Trophoblast cell (in vitro differentiated cells and primary cell): ENCODE results near the gene TNRC6B.

ENCODE experiments used
- DNase-seq, 2 donors: peaks; one replicate each; pipeline ENCODE4 v3.0.0-alpha.2; 2016
- H2AFZ ChIP-seq: 2 replicates; pipeline ENCODE4 v1.6.1; 2013; ENCODE audit warnings: low read length, moderate library complexity, mild to moderate bottlenecking; ENCODE audit not compliant: insufficient read depth, poor library complexity
- H2AK5ac ChIP-seq: 2 replicates; pipeline ENCODE4 v1.6.1; 2013; ENCODE audit warnings: mild to moderate bottlenecking, low read length
- H2BK120ac ChIP-seq: 2 replicates; pipeline ENCODE4 v1.6.1; 2013; ENCODE audit warnings: low read length, mild to moderate bottlenecking, moderate library complexity; ENCODE audit not compliant: insufficient read depth, poor library complexity
- H2BK12ac ChIP-seq: 2 replicates; pipeline ENCODE4 v1.6.1; 2013; ENCODE audit warnings: mild to moderate bottlenecking, low read length, moderate library complexity
- H2BK5ac ChIP-seq: 2 replicates; pipeline ENCODE4 v1.6.1; 2013; ENCODE audit warnings: low read length, low read depth, moderate library complexity, mild to moderate bottlenecking; ENCODE audit not compliant: poor library complexity
- H3K14ac ChIP-seq: 2 replicates; pipeline ENCODE4 v1.6.1; 2013; ENCODE audit warnings: mild to moderate bottlenecking, low read length
- H3K18ac ChIP-seq: 2 replicates; pipeline ENCODE4 v1.6.1; 2013; ENCODE audit warnings: mild to moderate bottlenecking, low read length
- H3K23ac ChIP-seq: 2 replicates; pipeline ENCODE4 v1.6.1; 2013; ENCODE audit warnings: low read length
- H3K27ac ChIP-seq: 2 replicates; pipeline ENCODE4 v1.5.1; 2013; ENCODE audit warnings: low read depth, mild to moderate bottlenecking, inconsistent platforms, low read length, moderate library complexity
- H3K27me3 ChIP-seq: 2 replicates; pipeline ENCODE4 v1.6.1; 2013; ENCODE audit warnings: inconsistent platforms, mild to moderate bottlenecking, low read length, moderate library complexity; ENCODE audit not compliant: insufficient read depth
- H3K36me3 ChIP-seq, 2 experiments: 1 replicate in 1 of 2; 2 replicates in 1 of 2; pipeline ENCODE4 v1.6.1; 2013; ENCODE audit warnings: low read length in 2 of 2, mild to moderate bottlenecking in 2 of 2, moderate library complexity in 1 of 2; ENCODE audit not compliant: insufficient read depth in 2 of 2, control insufficient read depth in 1 of 2
- H3K4ac ChIP-seq: 2 replicates; pipeline ENCODE4 v1.6.1; 2013; ENCODE audit warnings: low read depth, mild to moderate bottlenecking, low read length, moderate library complexity
- H3K4me1 ChIP-seq, 2 experiments: 1 replicate in 1 of 2; 2 replicates in 1 of 2; pipeline ENCODE4 v1.6.1; 2013; ENCODE audit warnings: low read length in 2 of 2, mild to moderate bottlenecking in 2 of 2, moderate library complexity in 1 of 2; ENCODE audit not compliant: insufficient read depth in 2 of 2, control insufficient read depth in 1 of 2
- H3K4me2 ChIP-seq: 2 replicates; pipeline ENCODE4 v1.6.1; 2013; ENCODE audit warnings: inconsistent platforms, mild to moderate bottlenecking, low read length, moderate library complexity
- H3K4me3 ChIP-seq: 2 replicates; pipeline ENCODE4 v1.5.1; 2013; ENCODE audit warnings: mild to moderate bottlenecking, low read depth, low read length, inconsistent platforms
- H3K79me1 ChIP-seq: one replicate; pipeline ENCODE4 v1.6.1; 2013; ENCODE audit warnings: low read length
- H3K79me2 ChIP-seq: 2 replicates; pipeline ENCODE4 v1.6.1; 2013; ENCODE audit warnings: low read length, mild to moderate bottlenecking; ENCODE audit not compliant: control insufficient read depth, insufficient read depth, poor library complexity
- H3K9ac ChIP-seq: 2 replicates; pipeline ENCODE4 v1.6.1; 2013; ENCODE audit warnings: mild to moderate bottlenecking, low read length
- H3K9me3 ChIP-seq: 2 replicates; pipeline ENCODE4 v1.6.1; 2013; ENCODE audit warnings: low read depth, mild to moderate bottlenecking, control low read depth, inconsistent platforms, low read length; ENCODE audit not compliant: insufficient read depth
- H4K12ac ChIP-seq: 2 replicates; pipeline ENCODE4 v1.6.1; 2013; ENCODE audit warnings: low read depth, mild to moderate bottlenecking, low read length, moderate library complexity
- H4K8ac ChIP-seq: 2 replicates; pipeline ENCODE4 v1.6.1; 2013; ENCODE audit warnings: low read depth, mild to moderate bottlenecking, low read length, moderate library complexity
- H4K91ac ChIP-seq: one replicate; pipeline ENCODE4 v1.6.1; 2013; ENCODE audit warnings: low read depth, mild to moderate bottlenecking, low read length, moderate library complexity
- WGBS: extraction: QIAGEN DNeasy Blood & Tissue Kit; methylation state at CpG from one replicate; pipeline ENCODE4 v1.1.7; 2013; ENCODE audit warnings: missing lambda C conversion rate; ENCODE audit not compliant: insufficient read length, insufficient coverage; ENCODE audit errors: extremely low coverage; 5-methylcytosine and 5-hydroxymethylcytosine counted together

The TNRC6B gene

DNA sequence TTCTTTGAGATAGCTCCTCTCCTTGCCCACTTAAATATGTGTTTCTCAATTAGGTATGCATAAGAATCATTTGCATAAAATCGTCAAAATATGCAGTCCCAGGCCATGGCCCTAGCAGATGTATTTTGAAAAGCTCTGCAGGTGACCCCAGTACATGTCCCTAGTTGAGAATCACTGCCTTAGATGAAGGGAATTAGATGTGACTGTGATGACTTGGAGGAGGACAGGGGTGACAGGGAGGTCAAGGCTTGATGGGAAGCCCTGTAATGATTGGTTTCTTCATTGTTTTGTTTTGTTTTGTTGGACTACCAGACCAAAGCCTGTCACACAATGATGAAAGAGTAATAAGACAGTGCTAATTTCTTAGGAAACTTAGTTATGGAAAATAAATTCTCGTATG is 74.4 kb downstream of the TNRC6B start:
- H4K8ac ChIP-seq: no peak overlapping the region
- H3K9ac ChIP-seq: no peak overlapping the region
- no peak overlapping the region for H3K4ac ChIP-seq
- no peak overlapping the region for H3K4me3 ChIP-seq
- peaks cover 2% of the 10 kb centered on the region for H3K9me3 ChIP-seq
- H3K79me1 ChIP-seq: no peaks in the 10 kb centered on the region
- no peak overlapping the region for H2BK5ac ChIP-seq
- no peak overlapping the region for H3K18ac ChIP-seq
- H4K12ac ChIP-seq: no peak overlapping the region
- H3K23ac ChIP-seq: no peak overlapping the region
- no peak for DNase-seq
- peaks cover 0 to 2% of the 10 kb centered on the region in 2 experiments for H3K36me3 ChIP-seq
- no peaks in the 10 kb centered on the region for H3K27me3 ChIP-seq
- H2AK5ac ChIP-seq: no peak overlapping the region
- H3K4me1 ChIP-seq: no peaks in the 10 kb centered on the region
- H3K14ac ChIP-seq: no peak overlapping the region
- H4K91ac ChIP-seq: no peak overlapping the region
- no peak overlapping the region for H2BK12ac ChIP-seq
- H3K27ac ChIP-seq: no peak overlapping the region
- no peaks in the 10 kb centered on the region for H3K79me2 ChIP-seq
- no peak overlapping the region for H3K4me2 ChIP-seq
- WGBS: no CpG with 5 or more reads among the region's 2 CpGs
- no peak overlapping the region for H2BK120ac ChIP-seq
- no peak overlapping the region for H2AFZ ChIP-seq

DNA sequence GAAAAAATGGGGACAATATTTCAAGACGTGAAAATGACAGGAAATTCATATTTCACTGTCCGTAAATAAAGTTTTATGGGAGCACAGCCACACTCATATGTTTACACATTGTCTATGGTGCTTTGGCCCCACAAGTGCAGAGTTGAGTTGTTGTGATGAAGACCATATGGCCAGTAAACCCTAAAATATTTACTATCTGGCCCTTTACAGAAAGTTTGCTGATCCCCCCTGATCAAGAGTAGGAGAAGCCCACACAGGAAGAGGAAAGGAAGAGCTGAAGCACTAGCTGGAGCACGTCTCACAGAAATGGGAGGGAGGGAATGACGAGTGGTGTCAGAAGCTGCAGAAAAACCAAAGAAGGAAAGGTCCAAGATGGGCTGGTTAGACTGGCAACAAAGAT is 78.8 kb downstream of the TNRC6B start:
- no peak overlapping the region for H3K23ac ChIP-seq
- no peak overlapping the region for H3K9ac ChIP-seq
- no peaks in the 10 kb centered on the region for H3K27me3 ChIP-seq
- no peak overlapping the region for H2BK5ac ChIP-seq
- no peak overlapping the region for H3K4ac ChIP-seq
- H3K18ac ChIP-seq: no peak overlapping the region
- H3K14ac ChIP-seq: no peak overlapping the region
- no peak overlapping the region for H3K4me2 ChIP-seq
- H3K9me3 ChIP-seq: no peaks in the 10 kb centered on the region
- H4K91ac ChIP-seq: no peak overlapping the region
- no peak overlapping the region for H3K27ac ChIP-seq
- no peak overlapping the region for H4K8ac ChIP-seq
- H2BK120ac ChIP-seq: no peak overlapping the region
- H3K36me3 ChIP-seq: no peaks in the 10 kb centered on the region
- no peak overlapping the region for H2AFZ ChIP-seq
- no peaks in the 10 kb centered on the region for H3K79me1 ChIP-seq
- H2BK12ac ChIP-seq: no peak overlapping the region
- no peaks in the 10 kb centered on the region for H3K79me2 ChIP-seq
- no peak for DNase-seq
- no peak overlapping the region for H3K4me3 ChIP-seq
- no CpG with 5 or more reads among the region's 4 CpGs for WGBS
- H4K12ac ChIP-seq: no peak overlapping the region
- no peaks in the 10 kb centered on the region for H3K4me1 ChIP-seq
- no peak overlapping the region for H2AK5ac ChIP-seq

DNA sequence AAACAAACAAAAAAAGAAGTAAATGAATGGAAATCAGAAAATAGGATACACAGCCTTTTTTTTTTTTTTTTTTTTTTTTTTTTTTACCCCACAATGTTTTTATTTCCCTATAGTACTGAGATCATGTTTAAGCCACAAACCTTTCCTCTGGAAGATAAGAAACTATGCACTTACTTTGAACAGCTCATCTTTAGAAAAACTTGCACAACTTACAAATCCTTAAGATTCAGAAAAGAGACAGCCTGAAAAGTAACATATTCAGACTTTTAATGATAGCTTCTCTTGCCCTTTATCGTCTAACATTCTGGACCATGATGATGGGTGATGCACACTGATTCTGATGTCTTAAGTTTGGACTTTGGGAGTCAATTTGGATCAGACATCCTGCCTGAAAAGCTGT is 80.3 kb downstream of the TNRC6B start:
- DNase-seq: no peak
- Histone ChIP-seq H3K23ac (no peak overlapping the region), H4K91ac (no peak overlapping the region), H4K8ac (no peak overlapping the region), H3K79me1 (no peaks in the 10 kb centered on the region), H3K79me2 (no peaks in the 10 kb centered on the region), H3K27ac (no peak overlapping the region), H3K36me3 (peaks cover 3 to 7% of the 10 kb centered on the region in 2 experiments), H3K4me3 (no peak overlapping the region), H2AFZ (no peak overlapping the region), H3K4ac (no peak overlapping the region), H3K27me3 (no peaks in the 10 kb centered on the region), H3K4me1 (no peaks in the 10 kb centered on the region), H2BK5ac (no peak overlapping the region), H3K14ac (no peak overlapping the region), H3K9ac (no peak overlapping the region), H3K4me2 (no peak overlapping the region), H2BK120ac (no peak overlapping the region), H2BK12ac (no peak overlapping the region), H4K12ac (no peak overlapping the region), H2AK5ac (no peak overlapping the region), H3K18ac (no peak overlapping the region), H3K9me3 (no peaks in the 10 kb centered on the region)
- no CpG with 5 or more reads among the region's 1 CpG for WGBS

DNA sequence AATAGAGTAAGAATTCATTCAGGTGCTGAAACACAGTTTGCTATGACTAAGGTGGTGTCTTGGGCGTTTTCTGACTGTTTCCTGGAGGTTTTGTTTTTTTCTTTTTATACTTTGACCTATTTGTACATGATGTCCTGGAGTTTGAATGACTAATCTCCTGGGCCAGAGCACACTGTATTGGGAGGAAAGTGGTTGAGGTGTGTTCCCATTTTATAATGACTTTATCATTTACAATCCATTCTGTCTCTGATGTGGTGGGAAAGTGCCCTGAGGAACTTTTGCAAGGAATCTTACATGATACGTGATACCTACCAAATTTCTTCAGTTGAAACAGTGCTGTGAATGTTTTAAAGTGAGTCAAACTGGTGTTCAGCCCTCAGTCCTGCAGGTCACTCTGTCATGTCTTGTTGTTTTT is 80.8 kb downstream of the TNRC6B start:
- Histone ChIP-seq H3K18ac (no peak overlapping the region), H3K4me2 (no peak overlapping the region), H3K27me3 (no peaks in the 10 kb centered on the region), H3K79me2 (no peaks in the 10 kb centered on the region), H3K4me3 (no peak overlapping the region), H3K36me3 (peaks cover 5 to 7% of the 10 kb centered on the region in 2 experiments), H2BK5ac (no peak overlapping the region), H4K91ac (no peak overlapping the region), H4K8ac (no peak overlapping the region), H3K23ac (no peak overlapping the region), H3K27ac (no peak overlapping the region), H2AFZ (no peak overlapping the region), H3K14ac (no peak overlapping the region), H3K79me1 (no peaks in the 10 kb centered on the region), H2BK12ac (no peak overlapping the region), H2BK120ac (no peak overlapping the region), H4K12ac (no peak overlapping the region), H2AK5ac (no peak overlapping the region), H3K9me3 (no peaks in the 10 kb centered on the region), H3K4me1 (no peaks in the 10 kb centered on the region), H3K4ac (no peak overlapping the region), H3K9ac (no peak overlapping the region)
- no CpG with 5 or more reads among the region's 2 CpGs for WGBS
- peak; percentile 13 to 16 for DNase-seq
